Motor neuron (in vitro differentiated cells): ENCODE results near the gene LRRC49. TPM values are rescaled to one million over a fixed set of nuclear protein-coding genes. Genes with fewer than 3 reads are reported as not detected.
A peak's percentile ranks its signal among the peaks of the same experiment; 100 is the strongest.

Experiments
- ATAC-seq, 8 experiments: fragments of 200-7000 bp; cut with Tn5 transposase; replicated peaks in 6 of 8; 2 replicates each; pipeline ENCODE4 v1.8.0; 2021; ENCODE audit warnings: mild to moderate bottlenecking in 8 of 8, moderate library complexity in 8 of 8
- H3K27ac ChIP-seq, 2 donors: fragments of 250-450 bp; sonication (Bioruptor Pico); 2 replicates each; pipeline ENCODE4 v1.9.0; 2021; ENCODE audit warnings: antibody characterized with exemption in 2 of 2, mild to moderate bottlenecking in 2 of 2, moderate library complexity in 1 of 2
- H3K4me1 ChIP-seq, 2 donors: fragments of 250-450 bp; sonication (Bioruptor Pico); replicated peaks in 1 of 2; 2 replicates each; pipeline ENCODE4 v1.6.1; 2021; ENCODE audit warnings: antibody characterized with exemption in 2 of 2, mild to moderate bottlenecking in 2 of 2, moderate library complexity in 1 of 2
- H3K4me3 ChIP-seq, 5 donors: fragments of 250-450 bp; sonication (Bioruptor Pico); 2 replicates each; pipeline ENCODE4 v1.9.0; 2021; ENCODE audit warnings: antibody characterized with exemption in 5 of 5, mild to moderate bottlenecking in 5 of 5, moderate library complexity in 4 of 5
- WGBS, 10 experiments: fragments of 450-650 bp; shearing (Covaris generic); methylation state at CpG; one replicate each; pipeline ENCODE4 v1.0.0; 2022; 5-methylcytosine and 5-hydroxymethylcytosine counted together
- in situ Hi-C, 9 experiments: fragments of 400-800 bp; cut with MboI; loops; one replicate each; pipeline ENCODE4 v1.15.0; 2021; ENCODE audit warnings: low sequenced_read_pairs in 9 of 9, low pct_unique_long_range_greater_than_20kb in 2 of 9; ENCODE audit not compliant: unreplicated experiment in 9 of 9
- total RNA-seq, 8 experiments: library from RNA; unstranded; fragments of 300-600 nt; gene quantifications; 2 replicates each; pipeline versions ENCODE4 v1.2.3 to v1.2.4, GENCODE V29; 2022

The LRRC49 gene
- total RNA-seq, 8 experiments from 2014 or later = 4.2 to 65.1 (median 54.6) TPM

DNA sequence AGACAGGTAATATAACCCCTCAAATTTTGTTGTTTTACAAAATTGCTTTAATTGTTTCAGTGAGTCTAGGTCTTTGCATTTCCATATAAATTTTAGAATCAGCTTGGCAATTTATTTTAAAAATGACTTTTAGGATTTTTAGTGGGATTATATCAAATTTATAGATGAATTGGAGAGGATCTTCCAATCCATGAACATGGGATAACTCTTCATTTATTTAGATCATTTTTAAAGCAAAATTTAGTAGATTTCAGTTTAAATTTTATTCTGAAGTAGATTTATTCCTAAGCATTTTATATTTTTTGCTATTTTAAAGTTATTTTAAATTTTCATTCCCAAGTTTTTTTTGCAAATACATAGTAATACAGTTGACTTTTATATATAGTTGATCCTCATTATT is 164.5 kb downstream of the LRRC49 start:
- no peaks in the 10 kb centered on the region for H3K4me1 ChIP-seq
- in situ Hi-C loops = loop anchor here in 1 of 9 experiments (25.0 kb wide), 1 partner anchor 445 kb away; no protein-coding TSS in a partner anchor
- H3K4me3 ChIP-seq = no peak overlapping the region
- no peak for ATAC-seq
- no peak overlapping the region for H3K27ac ChIP-seq

DNA sequence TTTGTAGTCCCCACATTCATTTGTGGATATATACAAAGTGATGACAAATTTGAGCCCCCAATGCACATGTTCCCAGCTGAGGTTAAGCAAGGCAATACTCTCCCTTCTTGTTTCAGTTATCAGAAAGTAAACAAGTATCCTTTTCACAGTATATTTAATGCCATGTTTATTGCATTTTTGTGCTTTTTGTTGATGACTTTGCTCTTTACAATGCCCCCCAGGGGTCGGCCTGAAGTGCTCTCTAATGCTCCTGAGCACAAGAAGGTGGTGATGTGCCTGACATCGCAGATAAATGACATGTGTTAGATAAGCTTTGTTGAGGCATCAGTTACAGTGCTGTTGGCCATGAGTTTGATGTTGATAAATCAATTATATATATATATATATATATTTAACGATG is 165.0 kb downstream of the LRRC49 start:
- in situ Hi-C loops = loop anchor here in 1 of 9 experiments (25.0 kb wide), 1 partner anchor 445 kb away; no protein-coding TSS in a partner anchor
- 80 to 100% (median 92%) methylated on average over 2 to 3 of the region's 3 CpGs; no CpG with 5 or more reads in 5 of the 10 experiments for WGBS, 10 experiments

DNA sequence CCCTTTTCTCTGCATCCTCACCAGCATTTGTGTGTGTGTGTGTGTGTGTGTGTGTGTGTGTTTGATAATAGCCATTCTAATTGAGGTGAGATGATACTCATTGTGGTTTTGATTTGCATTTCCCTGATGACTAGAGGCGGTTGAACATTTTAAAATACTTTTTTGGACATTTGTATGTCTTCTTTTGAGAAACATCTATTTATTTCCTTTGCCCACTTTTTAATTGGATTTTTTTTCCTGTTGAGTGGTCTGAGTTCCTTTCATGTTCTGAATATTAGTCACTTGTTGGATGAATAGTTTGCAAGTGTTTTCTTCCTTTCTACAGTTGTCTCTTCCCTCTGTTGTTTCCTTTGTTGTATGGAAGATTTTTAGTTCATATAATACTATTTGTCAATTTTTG is 168.4 kb downstream of the LRRC49 start:
- H3K4me3 ChIP-seq = no peak overlapping the region
- in situ Hi-C loops = loop anchor here in 1 of 9 experiments (25.0 kb wide), 1 partner anchor 449 kb away; no protein-coding TSS in a partner anchor
- WGBS, 10 experiments = 0 to 100% (median 86%) methylated on average over 1 of the region's 1 CpG; no CpG with 5 or more reads in 3 of the 10 experiments
- no peak overlapping the region for H3K27ac ChIP-seq
- H3K4me1 ChIP-seq = no peaks in the 10 kb centered on the region
- no peak for ATAC-seq

More for the DNA sequence above, 165.0 kb downstream of the LRRC49 start:
- H3K4me1 ChIP-seq = no peaks in the 10 kb centered on the region
- H3K4me3 ChIP-seq = no peak overlapping the region
- no peak overlapping the region for H3K27ac ChIP-seq
- ATAC-seq = no peak

DNA sequence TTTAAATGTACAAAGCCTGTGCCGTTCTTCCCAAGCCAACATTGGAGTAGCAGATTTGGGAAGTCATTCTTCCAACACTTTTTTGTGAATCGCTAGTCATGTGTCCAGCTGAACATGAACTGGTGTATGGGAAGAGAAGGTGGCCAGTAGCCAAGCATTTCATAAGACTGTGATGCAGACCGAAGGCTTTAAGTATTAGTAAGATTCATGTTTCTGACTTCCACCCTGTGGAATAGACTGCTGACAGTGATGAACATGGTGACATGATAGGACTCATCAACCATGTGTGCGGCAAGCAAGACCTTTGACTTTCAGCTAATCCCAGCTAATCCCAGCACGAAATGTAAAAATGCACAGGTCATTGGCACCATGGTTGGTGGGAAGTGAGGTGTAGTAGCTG is 174.4 kb downstream of the LRRC49 start:
- no peak overlapping the region for H3K27ac ChIP-seq
- in situ Hi-C loops = loop anchor here in 1 of 9 experiments (25.0 kb wide), 1 partner anchor 455 kb away; no protein-coding TSS in a partner anchor
- no peaks in the 10 kb centered on the region for H3K4me1 ChIP-seq
- 0 to 100% (median 80%) methylated on average over 1 to 5 of the region's 5 CpGs for WGBS, 10 experiments
- no peak overlapping the region for H3K4me3 ChIP-seq
- ATAC-seq = peak in 2 of 8 experiments; percentile 88 to 94

DNA sequence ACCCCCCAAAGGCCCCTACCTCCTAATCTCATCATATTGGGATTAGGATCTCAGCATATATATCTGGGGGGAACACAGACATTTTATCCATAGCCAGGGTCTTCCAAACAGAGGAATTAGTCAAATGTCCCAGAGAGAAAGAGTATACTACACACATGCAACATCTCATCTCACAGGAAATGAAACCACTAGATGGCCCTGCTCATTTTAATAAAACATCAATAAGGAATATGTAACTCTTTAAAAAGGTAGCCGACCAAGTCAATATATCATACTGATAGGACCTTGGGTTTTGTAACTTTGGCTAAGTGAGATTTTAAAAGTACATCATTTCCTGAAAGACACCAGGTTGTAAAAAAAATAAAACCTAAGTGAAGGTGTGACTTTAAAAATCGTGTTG is 177.1 kb downstream of the LRRC49 start:
- in situ Hi-C loops = loop anchor here in 1 of 9 experiments (25.0 kb wide), 1 partner anchor 457 kb away; no protein-coding TSS in a partner anchor
- H3K4me1 ChIP-seq = no peaks in the 10 kb centered on the region
- H3K27ac ChIP-seq = no peak overlapping the region
- no peak overlapping the region for H3K4me3 ChIP-seq
- 37 to 100% (median 80%) methylated on average over 1 to 2 of the region's 2 CpGs; no CpG with 5 or more reads in 3 of the 10 experiments for WGBS, 10 experiments
- no peak for ATAC-seq

DNA sequence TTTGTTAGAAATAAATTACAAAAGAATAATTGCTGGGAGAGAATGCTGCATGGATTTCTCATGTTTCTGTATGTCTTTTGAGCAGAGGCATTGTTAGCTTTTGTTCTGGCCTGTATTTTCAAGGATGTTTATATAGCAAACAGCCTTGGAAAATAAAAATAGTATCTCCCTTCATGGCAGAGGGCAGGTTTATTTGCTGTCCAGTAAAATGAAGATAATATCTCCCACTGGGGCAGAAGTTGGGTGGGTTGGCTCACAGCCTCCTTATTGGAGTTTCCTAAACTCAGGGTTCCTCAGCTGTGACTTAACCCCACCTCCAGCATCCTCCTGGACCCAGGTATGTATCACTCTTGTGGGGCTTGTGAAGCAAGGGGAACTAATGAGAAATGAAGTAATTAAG is 178.9 kb downstream of the LRRC49 start:
- in situ Hi-C loops = loop anchor here in 1 of 9 experiments (25.0 kb wide), 1 partner anchor 459 kb away; no protein-coding TSS in a partner anchor
- H3K4me3 ChIP-seq = no peak overlapping the region
- H3K27ac ChIP-seq = no peak overlapping the region
- no peak for ATAC-seq
- no peaks in the 10 kb centered on the region for H3K4me1 ChIP-seq

DNA sequence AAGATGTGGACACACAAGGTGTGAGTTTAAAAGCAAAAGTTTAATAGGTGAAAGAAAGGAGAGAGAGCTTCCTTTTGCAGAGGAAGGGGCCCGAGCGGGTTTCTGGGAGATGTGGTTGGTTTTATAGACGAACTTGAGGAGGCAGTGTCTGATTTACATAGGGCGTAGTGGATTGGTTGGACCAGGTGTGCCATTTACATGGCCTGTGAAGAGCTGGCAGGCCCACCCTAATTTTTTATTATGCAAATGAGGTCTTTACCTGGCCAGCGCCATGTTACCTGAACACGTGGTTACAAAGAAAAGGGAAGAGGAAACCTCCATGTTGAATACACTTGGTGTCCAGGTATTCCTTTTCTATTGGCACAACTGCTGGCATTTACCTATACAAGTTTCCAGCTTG is 179.8 kb downstream of the LRRC49 start:
- H3K4me3 ChIP-seq = no peak overlapping the region
- no peaks in the 10 kb centered on the region for H3K4me1 ChIP-seq
- no peak overlapping the region for H3K27ac ChIP-seq
- no peak for ATAC-seq
- 81 to 96% (median 91%) methylated on average over 2 to 6 of the region's 6 CpGs; no CpG with 5 or more reads in 1 of the 10 experiments for WGBS, 10 experiments
- in situ Hi-C loops = loop anchor here in 1 of 9 experiments (25.0 kb wide), 1 partner anchor 460 kb away; no protein-coding TSS in a partner anchor

DNA sequence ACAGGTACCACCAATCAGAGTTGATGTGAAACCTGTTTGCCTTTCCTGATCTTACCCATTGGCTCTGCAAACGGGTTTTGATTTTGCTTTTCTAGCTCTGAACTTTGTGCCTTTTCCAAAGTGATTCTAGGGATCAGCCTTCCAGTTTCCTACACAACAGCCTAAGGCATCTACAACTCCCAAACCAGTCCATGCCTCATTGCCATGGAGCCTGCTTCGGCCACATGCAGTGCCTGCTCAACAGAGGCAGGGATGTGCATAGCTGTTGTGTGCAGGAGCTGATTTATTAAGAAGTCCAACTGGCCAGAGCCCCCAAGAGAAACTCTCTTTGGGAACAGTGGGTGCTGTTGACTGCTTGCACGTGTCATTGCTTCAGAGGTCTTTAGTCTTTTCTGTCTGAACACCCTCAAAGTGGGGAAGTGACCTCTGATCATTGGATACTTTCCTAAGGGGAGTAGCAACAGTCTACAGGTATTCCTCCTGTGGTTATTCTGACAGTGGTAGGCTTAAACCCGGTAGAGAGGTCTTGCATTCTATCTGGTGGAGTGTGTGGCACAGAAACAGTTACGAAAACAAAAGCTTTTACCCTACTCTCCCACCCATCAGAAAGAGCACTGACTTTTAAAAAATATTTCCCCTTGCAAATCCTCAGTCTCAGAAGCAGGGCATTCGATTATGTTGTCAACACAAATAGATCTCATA is 186.0 kb downstream of the LRRC49 start:
- no peak overlapping the region for H3K4me3 ChIP-seq
- peak in 1 of 8 experiments; percentile 24 for ATAC-seq
- H3K4me1 ChIP-seq = no peaks in the 10 kb centered on the region
- 35 to 83% (median 71%) methylated on average over 1 to 6 of the region's 6 CpGs for WGBS, 10 experiments
- H3K27ac ChIP-seq = no peak overlapping the region
- in situ Hi-C loops = no loop called here

DNA sequence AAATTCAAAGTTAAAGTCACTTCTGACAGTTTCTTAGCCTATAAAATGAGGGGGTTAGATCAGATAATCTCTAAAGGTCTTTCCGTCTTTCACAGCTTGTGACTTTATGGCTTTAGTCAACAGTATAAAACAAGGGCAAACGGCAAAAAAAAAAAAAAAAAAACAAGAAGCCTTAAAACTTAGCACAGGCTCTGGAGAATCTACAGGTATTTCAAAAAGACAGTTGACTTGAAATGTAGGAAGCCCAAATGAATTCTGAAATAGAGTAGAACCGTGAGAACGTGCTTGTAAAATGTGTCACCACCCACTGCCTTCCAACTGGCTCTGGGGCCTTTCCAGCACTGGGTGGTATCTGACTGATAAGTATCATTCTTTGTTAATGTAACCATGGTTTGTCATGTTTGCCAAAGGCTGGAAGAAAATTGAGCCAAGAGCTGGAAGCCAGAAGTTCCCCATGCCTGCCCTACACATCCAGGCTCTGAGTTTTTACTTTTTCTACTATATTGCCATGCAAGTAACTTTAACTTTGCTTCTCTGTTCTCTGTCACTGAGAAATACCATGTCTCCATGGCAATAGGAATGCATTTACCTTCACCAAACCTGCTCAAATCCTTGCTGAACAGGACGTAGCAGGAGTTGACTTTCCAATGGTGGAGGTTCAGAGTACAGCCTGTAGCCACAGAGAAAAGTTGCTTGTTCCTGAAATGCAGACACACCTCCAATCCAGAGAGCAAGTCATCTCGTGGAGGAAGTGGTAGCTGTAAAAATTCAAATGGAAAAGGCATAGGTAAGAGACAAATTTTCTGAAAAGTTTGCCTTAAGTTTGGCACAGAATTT is 186.8 kb downstream of the LRRC49 start:
- in situ Hi-C loops = no loop called here
- Histone ChIP-seq H3K4me1 (no peaks in the 10 kb centered on the region), H3K4me3 (no peak overlapping the region), H3K27ac (no peak overlapping the region)
- WGBS, 10 experiments = 2 to 87% (median 65%) methylated on average over 2 to 6 of the region's 6 CpGs
- ATAC-seq = peak in 3 of 8 experiments; percentile 27 to 79 (median 66)

DNA sequence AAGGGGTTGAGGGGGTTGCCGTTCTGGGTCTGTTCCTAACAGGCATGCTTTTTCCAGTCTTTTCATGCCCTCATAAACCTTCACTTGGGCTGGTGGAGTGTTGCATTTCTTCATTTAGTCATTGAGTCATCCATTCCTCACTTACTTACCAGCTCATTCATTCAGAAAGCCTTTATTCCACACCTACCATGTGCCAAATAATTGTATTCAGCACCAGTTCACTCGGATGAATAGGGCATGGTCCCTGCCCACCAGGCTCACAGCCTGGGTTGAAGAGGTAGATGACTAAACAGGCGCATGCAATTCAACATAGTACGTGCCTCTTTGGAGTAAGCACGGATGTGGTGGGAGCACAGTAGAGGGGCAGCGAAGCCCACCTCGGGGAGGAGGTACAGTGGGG is 187.5 kb downstream of the LRRC49 start:
- Histone ChIP-seq H3K4me3 (no peak overlapping the region), H3K4me1 (no peaks in the 10 kb centered on the region), H3K27ac (no peak overlapping the region)
- in situ Hi-C loops = no loop called here
- no peak for ATAC-seq
- 0 to 100% (median 87%) methylated on average over 1 to 5 of the region's 7 CpGs; no CpG with 5 or more reads in 4 of the 10 experiments for WGBS, 10 experiments

DNA sequence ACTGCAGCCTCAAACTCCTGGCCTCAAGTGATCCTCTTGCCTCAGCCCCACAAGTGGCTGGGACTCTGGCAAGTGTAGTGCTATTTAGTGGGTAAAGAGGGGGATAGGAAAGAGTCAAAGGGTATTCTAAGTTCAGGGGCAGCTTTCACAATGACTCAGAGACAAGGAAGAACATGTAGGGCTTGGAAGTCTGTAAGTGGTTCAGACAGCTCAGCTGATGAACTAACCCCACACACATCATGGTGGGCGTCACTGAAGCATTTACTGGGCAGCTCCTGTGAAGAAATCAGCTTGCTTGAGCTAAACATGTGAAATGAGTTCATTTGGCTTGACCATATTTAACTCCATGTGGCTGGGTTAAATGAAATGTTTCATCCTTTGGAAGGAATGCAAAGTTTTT is 188.1 kb downstream of the LRRC49 start:
- Histone ChIP-seq H3K27ac (no peak overlapping the region), H3K4me1 (no peaks in the 10 kb centered on the region), H3K4me3 (no peak overlapping the region)
- in situ Hi-C loops = no loop called here
- ATAC-seq = no peak
- WGBS, 10 experiments = 0 to 86% (median 40%) methylated on average over 1 of the region's 1 CpG; no CpG with 5 or more reads in 6 of the 10 experiments

DNA sequence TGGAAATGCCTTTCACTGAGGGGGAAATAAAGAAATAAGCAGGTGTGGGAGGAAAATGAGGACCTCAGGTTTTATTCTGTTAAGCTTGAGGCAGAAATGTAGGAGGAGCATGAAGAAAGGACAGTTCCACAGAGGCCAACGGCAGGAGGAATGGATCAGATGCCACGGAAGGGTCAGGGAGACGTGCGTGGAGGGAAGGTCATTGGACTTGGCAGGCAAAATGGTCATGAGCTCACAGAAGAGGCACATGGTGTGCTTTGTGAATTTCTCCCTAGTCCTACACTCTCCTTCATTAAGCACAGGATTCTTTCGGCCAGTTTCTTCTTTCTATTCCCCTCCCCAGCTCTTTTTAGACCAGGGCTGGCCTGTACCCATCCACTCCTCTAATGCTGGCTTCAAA is 190.2 kb downstream of the LRRC49 start:
- Histone ChIP-seq H3K4me1 (no peaks in the 10 kb centered on the region), H3K27ac (no peak overlapping the region), H3K4me3 (no peak overlapping the region)
- in situ Hi-C loops = no loop called here
- 14 to 100% (median 72%) methylated on average over 1 to 5 of the region's 5 CpGs; no CpG with 5 or more reads in 1 of the 10 experiments for WGBS, 10 experiments
- no peak for ATAC-seq

DNA sequence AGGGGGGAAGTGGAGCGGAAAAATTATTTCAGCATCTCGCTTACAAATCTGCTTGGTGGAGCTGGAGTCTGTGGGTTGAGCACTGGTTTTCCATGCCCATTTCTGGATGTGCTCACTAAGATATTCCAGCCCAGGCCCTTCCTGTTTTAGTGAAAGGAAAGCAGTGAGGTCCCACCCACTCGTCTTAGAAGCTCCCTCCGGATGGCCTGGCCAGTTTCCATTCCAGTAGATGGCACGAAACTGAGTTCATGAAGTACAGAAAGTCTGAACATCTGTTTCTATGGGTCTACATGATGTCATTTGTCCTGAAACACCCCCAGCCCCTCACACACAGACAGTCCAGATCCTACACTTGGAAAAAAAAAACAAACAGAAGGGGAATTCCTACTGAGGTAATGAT is 190.7 kb downstream of the LRRC49 start:
- no peak overlapping the region for H3K27ac ChIP-seq
- no peak overlapping the region for H3K4me3 ChIP-seq
- WGBS, 10 experiments = 0 to 100% (median 80%) methylated on average over 1 to 5 of the region's 5 CpGs; no CpG with 5 or more reads in 5 of the 10 experiments
- peak in 2 of 8 experiments; percentile 39 to 74 for ATAC-seq
- in situ Hi-C loops = no loop called here
- H3K4me1 ChIP-seq = no peaks in the 10 kb centered on the region
